Measurements from ENCODE around the gene KDM4B.

The KDM4B gene

DNA sequence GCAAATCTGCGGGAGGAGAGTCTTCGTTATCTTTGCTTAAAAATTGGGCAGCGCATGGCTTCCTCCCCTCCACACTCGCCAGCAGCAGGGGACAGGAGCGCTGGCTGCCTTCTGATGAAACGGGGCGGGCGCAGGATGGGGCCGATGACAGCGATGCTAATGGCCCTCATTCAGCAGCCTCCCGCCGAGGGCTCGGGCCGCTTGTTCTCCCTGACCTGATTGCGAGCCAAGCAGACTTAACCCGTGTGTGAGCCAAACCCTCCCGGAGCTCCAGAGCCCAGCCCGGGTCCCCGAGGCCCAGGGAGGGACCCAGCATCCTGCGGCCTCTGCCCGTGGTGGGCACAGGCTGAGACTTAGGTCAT lies 90.3 kb downstream of the KDM4B start:
- TF ChIP-seq ZNF274 (IDR thresholded peaks at IDR 0.05; ENCODE audit: low read depth, low read length): no peak

DNA sequence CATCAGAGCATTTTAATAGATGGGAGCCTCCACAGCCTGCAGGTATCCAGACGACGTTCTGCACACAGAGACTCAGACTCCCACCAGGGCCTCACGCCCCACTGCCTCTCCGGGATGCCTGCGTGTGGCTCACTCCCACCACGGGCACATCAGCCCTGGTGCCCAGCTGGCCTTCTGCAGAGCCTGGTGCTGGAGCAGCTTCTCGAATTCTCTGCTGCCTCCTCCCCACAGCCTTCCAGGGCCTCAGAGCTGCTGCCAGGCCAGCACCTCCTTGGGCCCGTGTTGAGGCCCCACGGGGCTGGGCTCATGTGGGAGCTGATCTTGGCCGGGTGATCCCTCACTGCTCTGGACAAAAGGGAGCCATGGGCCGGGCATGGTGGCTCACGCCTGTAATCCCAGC lies 90.9 kb downstream of the KDM4B start:
- H3K4me3 ChIP-seq (ENCODE audit: low read length): no peak overlapping the region
- no peak for TF ChIP-seq ZNF274 (IDR thresholded peaks at IDR 0.05; ENCODE audit: low read depth, low read length)

More for the DNA sequence above, 90.3 kb downstream of the KDM4B start:
- H3K4me3 ChIP-seq (ENCODE audit: low read length): no peak overlapping the region

DNA sequence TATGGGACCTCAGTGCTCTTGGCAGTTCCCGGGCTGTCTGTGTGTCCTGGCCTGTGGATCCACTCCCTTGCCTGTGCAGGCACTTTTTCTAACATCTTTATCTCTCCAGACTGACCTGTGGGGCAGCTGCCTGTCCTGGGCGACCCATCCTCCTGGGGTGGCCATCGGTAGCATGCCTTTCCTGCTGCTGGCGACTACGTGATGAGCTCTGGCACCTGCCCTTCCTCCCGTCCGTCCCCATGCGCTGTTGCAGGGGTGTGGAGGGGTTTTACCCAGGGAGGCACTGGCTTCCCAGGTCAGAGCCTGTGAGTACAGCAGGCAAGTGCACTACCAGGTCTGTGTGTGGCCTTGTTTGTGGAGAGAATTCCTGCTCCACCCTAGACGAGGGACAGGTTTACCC lies 93.3 kb downstream of the KDM4B start:
- no peak for TF ChIP-seq ZNF274 (IDR thresholded peaks at IDR 0.05; ENCODE audit: low read depth, low read length)
- no peak overlapping the region for H3K4me3 ChIP-seq (ENCODE audit: low read length)

DNA sequence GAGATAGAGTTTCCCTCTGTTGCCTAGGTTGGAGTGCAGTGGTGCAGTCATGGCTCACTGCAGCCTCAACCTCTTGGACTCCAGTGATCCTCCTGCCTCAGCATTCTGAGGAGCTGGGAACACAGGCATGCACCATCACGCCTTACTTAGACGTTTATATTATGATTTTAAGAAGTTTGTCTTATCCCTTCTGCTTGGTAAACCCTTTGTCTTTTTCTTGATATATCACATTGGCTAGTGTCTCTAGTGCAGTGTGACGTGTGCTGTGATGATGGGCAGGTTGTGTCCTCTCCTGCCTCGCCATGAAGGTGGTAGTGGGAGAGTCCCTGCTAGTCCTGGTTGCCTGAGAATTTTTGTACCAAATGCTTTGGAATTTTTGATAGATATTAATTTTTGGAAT lies 93.9 kb downstream of the KDM4B start:
- TF ChIP-seq ZNF274 (IDR thresholded peaks at IDR 0.05; ENCODE audit: low read depth, low read length): no peak
- no peak overlapping the region for H3K4me3 ChIP-seq (ENCODE audit: low read length)

DNA sequence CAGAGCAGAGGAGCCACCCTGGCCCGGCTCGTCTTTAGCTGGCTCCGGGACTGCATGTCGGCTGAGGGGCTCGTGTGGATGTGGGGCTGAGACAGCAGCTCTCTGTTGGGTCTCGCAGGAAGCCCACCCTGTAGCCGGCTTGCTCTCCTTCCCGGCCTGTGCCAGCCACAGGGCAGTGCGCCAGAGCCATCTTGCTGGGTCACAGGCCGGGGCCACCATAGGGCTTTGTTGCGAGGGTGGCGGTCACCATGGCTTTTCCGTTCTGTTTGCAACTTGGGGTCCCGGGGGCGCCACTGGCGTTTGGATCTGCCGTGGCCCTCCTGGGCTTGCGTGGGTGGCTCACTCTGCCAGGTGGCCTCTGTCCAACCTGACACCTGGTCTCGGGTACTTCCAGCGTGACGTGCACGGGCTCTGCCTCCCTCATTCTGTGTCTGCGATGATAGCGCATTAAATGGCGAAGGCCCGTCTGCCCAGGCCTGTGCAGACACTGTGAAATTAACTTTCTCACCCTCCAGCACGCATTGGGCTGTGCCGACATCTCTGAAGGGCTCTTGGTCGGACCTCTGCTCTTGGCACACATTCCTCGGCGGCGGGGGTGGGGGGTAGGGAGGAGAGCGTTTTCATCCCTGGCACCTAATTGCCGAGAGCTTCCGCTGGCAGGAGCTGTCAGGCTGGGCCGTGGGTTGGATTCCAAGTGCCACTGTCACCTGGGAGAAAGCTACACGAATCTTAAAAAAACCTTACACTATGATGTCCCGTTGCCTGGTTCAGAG lies 95.1 kb downstream of the KDM4B start:
- no peak overlapping the region for H3K4me3 ChIP-seq (ENCODE audit: low read length)
- TF ChIP-seq ZNF274 (IDR thresholded peaks at IDR 0.05; ENCODE audit: low read depth, low read length): no peak

DNA sequence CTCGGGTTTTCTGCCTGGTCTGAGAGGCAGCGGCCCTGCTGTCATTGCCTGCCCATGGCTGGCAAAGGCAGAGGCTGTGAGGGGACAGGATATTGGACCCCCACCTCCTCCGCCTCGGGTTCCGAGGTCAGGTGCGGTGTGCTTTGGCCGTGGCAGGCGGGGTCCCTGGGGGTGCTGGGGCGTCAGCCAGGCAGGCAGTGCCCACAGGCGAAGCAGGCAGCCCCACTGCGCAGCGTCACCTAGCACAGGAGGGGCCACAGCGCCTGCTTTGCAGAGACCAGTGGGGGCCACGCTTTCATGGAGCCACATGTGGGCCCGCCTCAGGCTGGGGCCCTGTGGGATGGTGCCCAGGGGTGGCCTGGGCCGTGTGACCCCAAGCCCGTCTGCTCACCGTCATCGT lies 96.0 kb downstream of the KDM4B start:
- no peak for TF ChIP-seq ZNF274 (IDR thresholded peaks at IDR 0.05; ENCODE audit: low read depth, low read length)
- no peak overlapping the region for H3K4me3 ChIP-seq (ENCODE audit: low read length)

DNA sequence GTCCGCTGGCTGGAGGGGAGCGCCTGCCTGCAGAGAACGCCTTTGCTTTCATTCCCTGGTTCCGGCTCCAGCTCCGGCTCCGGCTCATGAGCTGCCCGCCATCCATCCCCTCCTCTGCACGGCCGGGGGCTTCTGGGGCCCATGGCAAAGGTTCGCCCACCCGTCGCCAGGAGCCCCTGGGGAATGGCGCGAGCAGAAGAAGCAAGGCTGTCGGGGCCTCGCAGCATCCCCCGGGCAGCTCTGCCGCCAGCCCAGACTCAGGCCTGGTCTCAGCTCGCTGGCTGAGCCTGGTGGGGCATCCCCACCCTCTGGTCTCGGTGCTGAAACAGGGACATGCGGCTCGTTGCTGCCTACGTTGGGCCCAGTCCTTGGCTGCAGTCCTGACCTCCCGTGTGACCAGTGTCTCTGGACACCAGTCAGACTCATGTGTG lies 96.8 kb downstream of the KDM4B start:
- TF ChIP-seq ZNF274 (IDR thresholded peaks at IDR 0.05; ENCODE audit: low read depth, low read length): no peak

DNA sequence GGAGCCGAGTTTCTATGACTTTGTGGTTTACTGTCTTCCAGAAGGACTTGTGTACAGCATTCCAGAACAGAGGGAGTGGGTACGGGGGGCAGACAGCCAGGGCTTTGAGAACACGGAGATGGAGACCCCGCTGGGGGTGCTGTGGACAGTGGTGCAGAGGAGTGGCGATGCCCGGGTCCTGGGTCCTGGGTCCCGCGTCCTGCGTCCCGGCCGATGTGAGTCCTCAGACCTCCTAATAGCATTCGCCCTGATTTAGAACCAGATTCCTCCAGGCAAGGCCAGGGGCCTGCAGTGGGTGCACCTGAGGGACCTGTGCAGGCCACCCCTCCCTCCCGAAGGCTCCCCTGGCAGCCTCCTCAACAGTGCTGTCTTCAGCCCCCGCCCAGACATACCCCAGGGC lies 97.9 kb downstream of the KDM4B start:
- no peak for TF ChIP-seq ZNF274 (IDR thresholded peaks at IDR 0.05; ENCODE audit: low read depth, low read length)
- H3K4me3 ChIP-seq (ENCODE audit: low read length): no peak overlapping the region

More for the DNA sequence above, 96.8 kb downstream of the KDM4B start:
- H3K4me3 ChIP-seq (ENCODE audit: low read length): no peak overlapping the region

DNA sequence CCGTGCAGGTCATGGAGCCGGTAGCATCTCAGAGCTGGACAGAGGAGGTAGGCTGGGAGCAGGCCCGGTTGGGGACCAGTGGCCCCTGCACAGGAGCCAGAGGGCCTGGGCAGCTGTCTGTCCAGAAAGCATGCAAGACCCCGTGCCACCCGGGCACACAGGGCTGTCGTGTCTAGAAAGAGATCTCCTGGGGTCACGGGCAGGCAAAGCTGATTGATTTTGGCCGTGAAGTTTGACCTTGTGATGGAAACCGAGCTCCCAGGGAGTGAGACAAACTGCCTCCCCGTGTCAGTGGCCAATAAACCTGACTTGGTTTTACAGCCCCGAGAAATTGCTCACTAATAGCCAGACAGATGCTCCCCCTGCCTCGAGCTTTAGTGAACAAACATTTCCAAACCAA lies 98.8 kb downstream of the KDM4B start:
- H3K4me3 ChIP-seq (ENCODE audit: low read length): no peak overlapping the region
- TF ChIP-seq ZNF274 (IDR thresholded peaks at IDR 0.05; ENCODE audit: low read depth, low read length): no peak

DNA sequence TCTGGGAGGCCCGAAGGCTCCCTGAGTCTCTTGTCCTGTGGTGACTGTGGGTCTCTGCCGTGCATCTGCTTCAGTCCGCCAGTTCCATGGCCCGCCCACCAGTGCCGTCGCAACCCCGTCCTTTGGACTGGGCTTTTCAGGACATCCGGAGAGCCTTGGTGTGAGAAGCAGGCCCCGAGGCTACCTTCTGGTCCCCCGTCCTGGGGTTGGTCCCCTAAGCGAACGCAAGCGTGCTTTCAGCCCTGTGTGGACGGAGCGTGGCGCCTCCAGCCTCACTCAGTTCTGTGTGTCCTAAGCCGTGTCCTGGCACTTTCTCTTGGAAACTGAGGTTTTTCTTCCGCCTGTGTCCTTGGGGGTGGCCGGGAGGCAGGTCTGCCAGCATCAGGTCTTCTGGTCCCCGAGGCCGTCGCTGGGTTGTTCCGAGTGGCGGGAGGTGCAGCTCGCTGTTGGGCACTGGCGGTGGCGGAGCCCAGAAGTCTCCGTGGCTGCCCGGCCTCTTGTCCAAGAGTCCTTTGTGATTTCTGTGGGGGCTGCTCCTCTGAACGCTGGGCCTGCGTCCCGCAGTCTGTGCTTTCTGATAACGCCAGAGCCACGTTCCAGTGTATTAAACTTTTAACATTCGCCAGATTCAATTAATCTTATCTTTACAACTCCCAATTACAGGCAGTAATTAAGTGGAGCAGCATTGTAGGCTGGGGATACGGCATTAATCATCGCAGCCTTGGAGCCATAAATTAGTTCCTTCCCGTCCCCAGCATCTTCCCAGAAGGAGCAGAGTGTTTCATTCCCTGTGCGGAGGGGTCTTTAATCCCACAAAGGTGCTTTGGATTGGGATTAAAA lies 99.5 kb downstream of the KDM4B start:
- TF ChIP-seq ZNF274 (IDR thresholded peaks at IDR 0.05; ENCODE audit: low read depth, low read length): no peak

DNA sequence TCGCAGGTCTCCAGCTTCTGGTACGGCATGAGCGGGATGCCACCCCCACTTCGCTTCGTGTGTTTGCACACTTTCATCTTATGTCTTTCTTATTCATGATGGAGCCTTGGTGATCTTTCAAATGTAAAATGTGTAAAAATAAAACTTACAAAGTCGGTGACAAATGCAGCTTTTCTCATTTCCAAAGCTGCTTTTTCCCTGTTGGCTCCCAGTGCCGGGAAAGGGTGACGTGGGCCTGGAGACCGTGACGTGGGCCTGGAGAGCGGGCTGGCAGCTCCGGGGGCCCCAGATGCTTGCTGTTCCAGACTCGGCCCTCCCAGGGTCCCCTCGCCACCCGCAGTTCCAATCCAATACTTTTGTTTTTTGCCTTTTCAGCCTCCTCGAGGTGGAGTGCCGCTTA lies 101.4 kb downstream of the KDM4B start:
- no peak overlapping the region for H3K4me3 ChIP-seq (ENCODE audit: low read length)
- no peak for TF ChIP-seq ZNF274 (IDR thresholded peaks at IDR 0.05; ENCODE audit: low read depth, low read length)

More for the DNA sequence above, 99.5 kb downstream of the KDM4B start:
- no peak overlapping the region for H3K4me3 ChIP-seq (ENCODE audit: low read length)

DNA sequence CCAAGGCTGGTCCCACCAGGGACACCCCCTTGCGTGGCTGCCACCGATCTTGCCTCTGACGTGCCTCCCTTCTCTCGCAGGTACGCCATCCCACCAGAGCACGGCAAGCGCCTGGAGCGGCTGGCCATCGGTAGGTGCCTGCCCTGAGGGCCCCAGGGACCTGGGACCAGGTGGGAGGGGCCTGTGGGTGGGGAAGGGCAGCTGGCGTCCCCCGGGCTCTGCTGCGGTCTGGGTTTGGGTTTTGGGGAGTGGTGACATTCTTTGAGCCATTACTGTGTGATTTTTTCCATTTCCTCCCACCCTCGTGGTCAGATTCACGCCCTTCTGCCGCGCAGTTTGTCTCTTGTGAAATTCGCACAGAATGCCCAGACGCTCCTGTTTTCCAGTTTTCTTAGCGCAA lies 102.0 kb downstream of the KDM4B start:
- no peak for TF ChIP-seq ZNF274 (IDR thresholded peaks at IDR 0.05; ENCODE audit: low read depth, low read length)
- H3K4me3 ChIP-seq (ENCODE audit: low read length): no peak overlapping the region

DNA sequence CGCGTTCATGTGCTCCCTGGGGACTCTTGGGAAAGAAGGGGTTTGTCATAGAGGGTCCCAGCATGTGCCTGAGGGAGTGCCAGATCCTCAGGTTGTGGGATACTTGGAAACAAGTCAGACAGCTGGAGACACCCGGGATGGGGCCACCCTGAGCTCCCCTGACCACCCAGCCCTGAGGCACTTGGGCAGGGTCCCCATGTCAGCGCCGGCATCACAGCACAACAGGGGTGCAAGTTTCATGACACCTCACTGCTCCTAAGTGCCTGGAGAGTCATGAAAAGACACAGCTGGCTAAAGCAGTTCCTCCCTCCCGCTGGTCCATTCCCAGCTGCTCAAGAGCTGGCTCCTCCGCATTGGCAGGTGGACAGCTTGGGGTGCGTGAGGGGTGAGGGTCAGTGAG lies 102.7 kb downstream of the KDM4B start:
- H3K4me3 ChIP-seq (ENCODE audit: low read length): no peak overlapping the region
- no peak for TF ChIP-seq ZNF274 (IDR thresholded peaks at IDR 0.05; ENCODE audit: low read depth, low read length)

DNA sequence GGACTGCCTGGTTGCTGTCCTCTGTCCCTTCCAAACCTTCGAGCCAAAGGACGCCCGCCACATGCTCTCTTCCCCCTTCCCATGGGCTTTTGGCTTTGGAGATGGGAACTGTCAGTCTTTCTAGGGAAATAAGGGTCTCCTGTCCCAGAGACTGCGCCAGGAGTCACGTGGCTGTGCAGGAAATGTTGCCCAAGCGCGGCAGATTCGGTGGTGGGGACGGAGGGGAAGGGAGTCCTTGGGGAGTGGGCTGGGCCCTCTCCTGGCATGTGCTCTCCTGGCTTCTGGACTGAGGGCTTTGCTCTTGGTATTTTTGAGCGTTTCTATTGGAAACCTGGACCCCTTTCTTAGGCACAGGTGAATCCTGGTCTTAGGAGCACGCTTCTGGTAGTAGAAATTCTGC lies 103.2 kb downstream of the KDM4B start:
- H3K4me3 ChIP-seq (ENCODE audit: low read length): no peak overlapping the region
- no peak for TF ChIP-seq ZNF274 (IDR thresholded peaks at IDR 0.05; ENCODE audit: low read depth, low read length)
